Neutrophil (primary cell): ENCODE measurements around the gene EXOC3.

Source experiments
- H3K27ac ChIP-seq: fragments of 200-600 bp; sonication (generic); 2 replicates; pipeline ENCODE4 v1.5.1; 2016; ENCODE audit warnings: mild to moderate bottlenecking, moderate library complexity
- H3K27me3 ChIP-seq: fragments of 200-600 bp; sonication (generic); 2 replicates; pipeline ENCODE4 v1.6.0; 2016; ENCODE audit warnings: mild to moderate bottlenecking
- H3K36me3 ChIP-seq: fragments of 200-600 bp; sonication (generic); 2 replicates; pipeline ENCODE4 v1.5.1; 2017
- H3K4me1 ChIP-seq, 2 experiments: fragments of 200-600 bp in 1 of 2; sonication (generic) in 1 of 2; 1 replicate in 1 of 2; 2 replicates in 1 of 2; pipeline versions ENCODE4 v1.5.1 to v1.6.1; 2013 to 2016; ENCODE audit warnings: low read depth in 1 of 2, low read length in 1 of 2, mild to moderate bottlenecking in 1 of 2, moderate library complexity in 1 of 2; ENCODE audit not compliant: control insufficient read depth in 1 of 2, insufficient read depth in 1 of 2
- H3K4me3 ChIP-seq, 2 experiments: fragments of 200-600 bp in 1 of 2; sonication (generic) in 1 of 2; 1 replicate in 1 of 2; 2 replicates in 1 of 2; pipeline ENCODE4 v1.5.1; 2013 to 2016; ENCODE audit warnings: low read depth in 1 of 2, low read length in 1 of 2, mild to moderate bottlenecking in 1 of 2, moderate library complexity in 1 of 2
- H3K9me3 ChIP-seq: fragments of 200-600 bp; sonication (generic); 2 replicates; pipeline ENCODE4 v1.5.1; 2016
- CTCF ChIP-seq: fragments of 200-600 bp; sonication (generic); IDR thresholded peaks from 2 replicates; pipeline ENCODE4 v1.5.1; 2016; ENCODE audit warnings: antibody characterized with exemption

EXOC3 gene

GRCh38 chr5:477871-478270, 34.9 kb downstream of the EXOC3 start:
- peaks cover 10 to 14% of the 10 kb centered on the region in 2 experiments for H3K4me1 ChIP-seq
- no peak for TF ChIP-seq CTCF
- no peak overlapping the region for H3K27ac ChIP-seq
- H3K27me3 ChIP-seq: peaks cover 88% of the 10 kb centered on the region
- no peaks in the 10 kb centered on the region for H3K9me3 ChIP-seq
- no peak overlapping the region for H3K4me3 ChIP-seq
- no peaks in the 10 kb centered on the region for H3K36me3 ChIP-seq

DNA sequence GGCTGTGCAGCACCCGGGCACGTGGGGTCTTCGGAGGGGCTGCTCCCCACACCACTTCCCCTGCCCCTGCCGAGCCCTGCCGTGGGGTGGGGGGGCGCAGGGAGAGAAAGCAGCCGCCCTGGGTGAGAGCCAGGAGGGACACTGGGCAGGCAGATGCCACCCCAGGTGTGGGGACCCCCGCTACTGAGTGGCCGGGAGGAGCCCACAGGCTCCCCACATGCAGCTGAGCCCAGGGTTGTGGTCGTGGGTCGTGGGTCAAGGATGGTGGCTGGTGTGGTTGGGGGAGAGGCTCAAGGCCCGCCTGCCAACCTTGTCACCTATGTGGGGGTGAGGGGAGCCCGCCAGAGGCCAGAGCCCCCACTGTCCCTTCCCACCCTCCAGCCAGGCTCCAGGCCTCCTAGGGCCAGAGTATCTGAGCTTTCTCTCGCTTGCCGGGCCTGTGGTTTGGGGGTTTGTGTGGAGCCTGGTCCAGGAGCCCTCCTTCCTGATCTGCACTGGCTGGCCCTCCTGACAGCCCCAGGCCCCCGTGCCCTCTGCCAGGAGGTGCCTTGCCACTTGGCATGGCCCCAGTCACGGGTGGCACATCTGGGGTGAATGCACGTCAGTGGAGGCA, 35.5 kb downstream of the EXOC3 start:
- H3K36me3 ChIP-seq: no peaks in the 10 kb centered on the region
- H3K4me3 ChIP-seq: no peak overlapping the region
- H3K27ac ChIP-seq: no peak overlapping the region
- peaks cover 9 to 12% of the 10 kb centered on the region in 2 experiments for H3K4me1 ChIP-seq
- H3K9me3 ChIP-seq: no peaks in the 10 kb centered on the region
- no peak for TF ChIP-seq CTCF
- peaks cover 92% of the 10 kb centered on the region for H3K27me3 ChIP-seq

DNA sequence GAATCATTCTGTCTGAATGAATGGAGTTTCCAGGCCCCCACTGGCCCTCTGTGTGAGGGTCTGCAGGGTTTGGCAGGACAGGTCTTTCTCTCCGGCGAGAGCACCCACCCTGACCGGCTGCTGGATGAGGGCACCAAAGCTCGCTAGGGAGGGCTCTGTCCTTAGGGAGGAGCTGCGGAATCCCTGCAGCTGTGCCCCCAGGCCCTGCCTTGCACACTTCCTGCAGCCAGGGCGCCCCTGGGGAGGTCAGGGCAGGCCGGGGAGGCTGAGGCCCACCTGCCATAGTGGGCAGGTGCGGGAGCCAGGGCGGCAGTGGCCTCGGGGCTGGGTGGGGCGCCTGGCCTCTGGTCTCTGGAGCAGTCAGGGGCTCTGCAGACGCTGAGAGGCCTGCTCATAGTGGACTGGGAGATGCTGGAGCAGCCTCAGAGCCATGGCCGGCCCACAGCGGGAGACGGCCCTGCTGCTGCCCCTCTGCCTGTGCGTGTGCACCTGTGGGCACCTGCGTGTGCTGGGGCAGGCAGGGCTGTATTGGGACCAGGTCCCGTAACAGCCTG, 36.1 kb downstream of the EXOC3 start:
- no peak for TF ChIP-seq CTCF
- no peak overlapping the region for H3K27ac ChIP-seq
- peaks cover 91% of the 10 kb centered on the region for H3K27me3 ChIP-seq
- H3K4me1 ChIP-seq: peaks cover 3 to 7% of the 10 kb centered on the region in 2 experiments
- H3K36me3 ChIP-seq: no peaks in the 10 kb centered on the region
- H3K4me3 ChIP-seq: no peak overlapping the region
- no peaks in the 10 kb centered on the region for H3K9me3 ChIP-seq

DNA sequence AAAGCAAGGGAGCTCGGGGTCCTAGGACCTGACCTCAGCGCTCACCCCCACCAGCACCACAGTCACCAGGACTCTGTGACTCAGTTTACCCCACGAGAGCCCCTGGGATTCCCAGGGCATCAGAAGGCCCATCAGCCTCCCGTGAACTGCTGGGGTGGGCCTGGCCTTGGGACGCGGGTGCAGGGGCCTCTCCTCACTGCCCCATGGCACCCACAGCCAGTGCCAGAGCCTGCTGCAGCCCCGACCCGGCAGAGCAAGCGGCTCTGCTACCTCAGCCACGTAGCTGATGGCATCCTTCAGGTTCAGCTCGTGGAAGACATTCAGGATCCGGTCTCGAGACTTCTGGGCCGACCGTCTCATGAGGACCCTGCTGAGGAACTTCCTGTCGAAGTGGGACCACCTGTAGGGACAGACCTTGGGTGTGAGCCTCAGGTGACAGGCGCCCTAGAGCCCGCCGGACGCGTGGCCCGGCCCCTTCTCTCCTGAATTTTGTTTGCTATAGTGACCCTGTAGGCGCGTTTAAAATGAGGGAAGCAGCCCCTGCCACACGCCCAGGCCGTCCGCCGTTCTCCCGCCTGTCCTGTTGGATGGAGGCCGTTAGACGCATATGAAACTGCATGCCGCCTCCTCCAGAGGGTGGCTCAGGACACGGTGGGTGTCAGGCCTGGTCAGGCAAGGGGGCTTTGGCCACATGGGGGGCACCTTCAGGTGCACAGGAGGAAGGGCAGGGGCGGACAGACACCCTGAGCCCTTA, 36.8 kb downstream of the EXOC3 start:
- Histone ChIP-seq H3K4me3 (no peak overlapping the region), H3K9me3 (no peaks in the 10 kb centered on the region), H3K27me3 (peaks cover 90% of the 10 kb centered on the region), H3K36me3 (no peaks in the 10 kb centered on the region), H3K27ac (no peak overlapping the region), H3K4me1 (peaks cover 3 to 5% of the 10 kb centered on the region in 2 experiments)
- TF ChIP-seq CTCF: no peak

GRCh38 chr5:481347-481746, 38.4 kb downstream of the EXOC3 start:
- Histone ChIP-seq H3K4me1 (no peaks in the 10 kb centered on the region), H3K4me3 (no peak overlapping the region), H3K36me3 (no peaks in the 10 kb centered on the region), H3K27ac (no peak overlapping the region), H3K9me3 (no peaks in the 10 kb centered on the region), H3K27me3 (peaks cover 90% of the 10 kb centered on the region)
- no peak for TF ChIP-seq CTCF
